H54 (cell line): ENCODE data around the gene APOC3.

ENCODE experiments used
- DNase-seq: peaks from one replicate; pipeline ENCODE4 v3.0.0; 2011; ENCODE audit warnings: low spot score, mixed read lengths; ENCODE audit not compliant: insufficient read length
- FAIRE-seq: peaks from 3 replicates; lab custom pipeline; 2011; peaks lifted over from hg19 to GRCh38; lab: Jason Lieb, UNC
- POLR2A ChIP-seq: IDR thresholded peaks from 2 replicates; pipeline ENCODE4 v1.6.1; 2011; ENCODE audit warnings: low read depth, mild to moderate bottlenecking, low read length

APOC3 gene

DNA sequence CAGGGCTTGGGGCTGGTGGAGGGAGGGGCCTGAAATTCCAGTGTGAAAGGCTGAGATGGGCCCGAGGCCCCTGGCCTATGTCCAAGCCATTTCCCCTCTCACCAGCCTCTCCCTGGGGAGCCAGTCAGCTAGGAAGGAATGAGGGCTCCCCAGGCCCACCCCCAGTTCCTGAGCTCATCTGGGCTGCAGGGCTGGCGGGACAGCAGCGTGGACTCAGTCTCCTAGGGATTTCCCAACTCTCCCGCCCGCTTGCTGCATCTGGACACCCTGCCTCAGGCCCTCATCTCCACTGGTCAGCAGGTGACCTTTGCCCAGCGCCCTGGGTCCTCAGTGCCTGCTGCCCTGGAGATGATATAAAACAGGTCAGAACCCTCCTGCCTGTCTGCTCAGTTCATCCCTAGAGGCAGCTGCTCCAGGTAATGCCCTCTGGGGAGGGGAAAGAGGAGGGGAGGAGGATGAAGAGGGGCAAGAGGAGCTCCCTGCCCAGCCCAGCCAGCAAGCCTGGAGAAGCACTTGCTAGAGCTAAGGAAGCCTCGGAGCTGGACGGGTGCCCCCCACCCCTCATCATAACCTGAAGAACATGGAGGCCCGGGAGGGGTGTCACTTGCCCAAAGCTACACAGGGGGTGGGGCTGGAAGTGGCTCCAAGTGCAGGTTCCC is at the start of gene APOC3:
Gene APOC3 (plus strand): TSS at position 383 of the 659 bp plus-strand sequence. CDS start 676 bp downstream, outside the sequence.
- no peak for FAIRE-seq
- DNase-seq: no peak
- no peak for TF ChIP-seq POLR2A

DNA sequence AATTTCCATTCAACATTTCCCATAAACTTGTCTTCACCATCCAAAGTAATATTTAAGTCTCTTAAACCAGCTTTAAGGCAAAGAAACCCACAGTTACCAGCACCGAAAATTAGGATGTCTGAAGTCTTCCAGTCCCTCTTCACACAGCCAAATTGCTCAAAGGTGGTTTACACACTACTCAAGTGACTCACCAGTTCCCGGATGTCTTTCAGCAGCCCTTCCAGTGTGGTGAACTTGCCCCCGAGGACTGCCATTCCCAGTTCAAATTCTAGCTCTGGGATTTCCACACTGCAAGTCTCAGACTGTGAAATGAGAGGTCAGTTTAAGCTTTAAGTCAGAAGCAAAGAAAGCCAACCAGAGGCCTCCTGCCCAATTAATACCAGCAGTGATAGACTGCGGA is 47.0 kb upstream of the APOC3 start:
- FAIRE-seq: no peak
- TF ChIP-seq POLR2A: no peak
- DNase-seq: no peak

- no peak for FAIRE-seq
- no peak for TF ChIP-seq POLR2A
- no peak for DNase-seq
Measured at GRCh38 chr11:116786326-116786725, 43.4 kb upstream of the APOC3 start.

DNA sequence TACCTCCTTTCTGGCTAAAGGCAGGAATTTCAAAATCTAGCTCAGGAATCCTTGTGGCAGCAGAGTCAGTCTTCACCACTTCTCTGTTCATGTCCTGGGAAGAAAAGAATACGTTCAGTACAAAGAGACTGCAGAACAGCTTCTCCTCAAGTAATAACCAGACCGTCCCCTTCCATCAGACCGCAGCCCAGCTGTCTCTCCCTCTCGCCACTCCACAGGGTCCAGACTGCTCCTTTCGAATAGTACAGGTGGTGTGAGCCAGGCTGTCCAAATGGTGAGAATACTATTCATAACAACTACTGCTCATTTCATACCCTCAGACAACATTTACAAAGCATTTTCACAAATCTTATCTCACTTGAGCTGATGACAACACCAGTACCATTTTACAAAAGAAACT is 42.7 kb upstream of the APOC3 start:
- DNase-seq (no peak), FAIRE-seq (no peak)
- no peak for TF ChIP-seq POLR2A

DNA sequence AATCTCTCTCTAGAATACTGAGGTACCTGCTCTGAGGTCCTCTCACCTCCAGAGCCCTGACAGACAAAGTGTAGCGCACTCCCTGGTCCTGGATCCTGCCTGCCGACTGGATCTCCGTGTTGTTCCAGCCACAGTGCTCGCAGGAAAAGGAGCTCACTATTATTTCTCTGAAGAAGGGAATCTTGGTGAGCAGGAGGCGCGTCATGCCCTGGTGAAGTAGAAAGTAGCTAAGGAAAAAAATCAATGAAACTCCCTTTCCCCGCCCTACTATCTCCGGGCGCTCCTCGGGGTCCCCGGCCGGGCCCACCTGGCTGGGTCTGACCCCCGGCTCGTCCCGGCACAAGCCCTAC is 42.3 kb upstream of the APOC3 start:
- no peak for TF ChIP-seq POLR2A
- FAIRE-seq: no peak
- no peak for DNase-seq

DNA sequence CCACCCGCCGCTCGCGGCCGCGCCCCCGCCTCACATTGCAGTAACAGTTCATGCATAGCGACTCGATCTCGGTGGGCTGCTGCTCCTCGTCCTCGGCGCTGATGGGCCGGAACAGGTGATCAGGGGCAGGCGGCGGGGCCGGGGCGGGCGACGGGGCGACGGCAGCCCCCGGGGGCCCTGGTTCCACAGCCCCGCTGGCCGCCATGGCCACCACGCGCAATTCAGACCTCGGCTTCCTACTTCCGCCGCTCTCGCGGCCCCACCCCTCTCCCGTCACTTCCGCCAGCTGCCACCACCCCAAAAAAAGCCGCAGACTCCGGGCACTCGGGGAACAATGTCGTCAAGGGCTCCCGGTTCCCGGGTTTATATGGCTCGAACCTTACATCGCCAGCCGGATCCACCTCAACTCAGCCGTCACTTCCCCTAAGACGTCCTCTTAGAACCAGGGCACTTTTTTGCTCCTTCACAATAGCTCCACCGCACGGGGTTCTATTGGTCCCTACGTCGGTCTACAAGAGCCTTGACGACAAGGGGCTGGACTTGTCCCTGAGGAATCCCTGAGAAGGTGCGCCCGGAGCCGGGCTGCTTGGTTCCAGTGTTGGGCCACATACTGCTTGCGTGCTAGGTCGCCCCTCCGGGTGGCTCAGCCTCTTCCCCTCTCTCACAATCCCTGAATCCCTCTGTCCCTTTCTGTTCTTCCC is 41.8 kb upstream of the APOC3 start, which contains the start of gene ZPR1:
Gene ZPR1 (minus strand): TSS at position 238 of the 701 bp plus-strand sequence. CDS start 33 bp downstream, at position 205.
- DNase-seq (peak; percentile 72), FAIRE-seq (no peak)
- TF ChIP-seq POLR2A: peak; percentile 60

GRCh38 chr11:116788534-116788933 is 41.2 kb upstream of the APOC3 start:
- no peak for DNase-seq
- no peak for TF ChIP-seq POLR2A
- FAIRE-seq: no peak

GRCh38 chr11:116788975-116789374 is 40.7 kb upstream of the APOC3 start:
- no peak for FAIRE-seq
- DNase-seq: no peak
- TF ChIP-seq POLR2A: no peak

- no peak for DNase-seq
- no peak for FAIRE-seq
- no peak for TF ChIP-seq POLR2A
Measured at GRCh38 chr11:116790167-116791001, 39.3 kb upstream of the APOC3 start.

GRCh38 chr11:116791002-116791812 is 38.5 kb upstream of the APOC3 start:
- DNase-seq (peak; percentile 41), FAIRE-seq (no peak)
- no peak for TF ChIP-seq POLR2A

GRCh38 chr11:116791813-116792143 is 37.9 kb upstream of the APOC3 start, which contains the start of gene APOA5:
TSS of gene APOA5 (minus strand) at chr11:116791879. CDS start at chr11:116791860, 19 bp downstream.
- no peak for TF ChIP-seq POLR2A
- FAIRE-seq (no peak), DNase-seq (no peak)

DNA sequence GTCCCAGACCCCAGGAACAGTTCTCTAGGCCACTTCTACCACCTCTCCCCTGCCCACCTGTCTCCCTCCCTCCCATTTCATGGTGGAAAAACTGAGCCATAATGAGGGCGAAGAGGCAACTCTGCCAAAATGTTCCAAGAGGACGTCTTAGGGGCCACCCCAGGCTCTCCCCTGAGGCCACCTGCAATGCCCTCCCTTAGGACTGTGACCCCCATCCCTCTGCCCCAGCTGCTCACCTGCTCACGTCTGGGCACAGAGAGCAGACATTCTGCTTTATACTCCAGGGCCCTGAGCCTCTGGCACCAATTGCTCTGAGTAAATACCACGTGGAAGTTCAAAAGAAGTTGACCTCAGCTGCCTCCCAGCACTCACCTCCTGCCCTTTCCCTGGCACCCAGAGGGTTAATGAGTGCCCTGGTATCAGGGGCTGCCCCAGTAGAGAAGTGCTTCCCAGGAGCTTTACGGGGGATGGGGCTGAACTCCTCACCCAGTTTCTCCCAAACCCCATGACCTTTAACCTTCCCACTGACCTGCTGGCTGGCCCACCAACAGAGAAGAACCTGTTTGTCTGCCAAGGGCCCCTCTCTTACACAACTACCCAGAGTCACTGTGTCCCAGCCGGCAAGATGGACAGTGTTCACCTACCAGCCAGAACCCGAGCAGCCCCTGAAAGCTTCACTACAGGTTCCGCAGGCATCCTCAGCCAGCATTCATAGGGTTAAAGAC is 37.4 kb upstream of the APOC3 start:
- TF ChIP-seq POLR2A: no peak
- DNase-seq: no peak
- no peak for FAIRE-seq
